Activated T-helper 1 cell treated with Interleukin-2 at 50 U/mL for 16 hours (primary cell): ENCODE measurements around the gene DOLPP1.

Source experiments
- DNase-seq: peaks from one replicate; pipeline ENCODE4 v3.0.0-alpha.2; 2020; ENCODE audit warnings: low read depth

Gene DOLPP1

GRCh38 chr9:129094387-129095169 is 13.7 kb downstream of the DOLPP1 start:
- DNase-seq: no peak

GRCh38 chr9:129095170-129095667 is 14.3 kb downstream of the DOLPP1 start:
- DNase-seq: no peak

GRCh38 chr9:129095908-129096307 is 15.0 kb downstream of the DOLPP1 start:
- no peak for DNase-seq

GRCh38 chr9:129097671-129098306 is 16.9 kb downstream of the DOLPP1 start:
- no peak for DNase-seq

- DNase-seq: no peak
These were observed 17.4 kb downstream of the DOLPP1 start for GRCh38 chr9:129098328-129098727.

GRCh38 chr9:129100383-129101169 is 19.7 kb downstream of the DOLPP1 start:
- no peak for DNase-seq

GRCh38 chr9:129101279-129101678 is 20.4 kb downstream of the DOLPP1 start:
- DNase-seq: no peak

- DNase-seq: no peak
These were observed 21.2 kb downstream of the DOLPP1 start for GRCh38 chr9:129102095-129102525.

GRCh38 chr9:129102791-129103594 is 22.1 kb downstream of the DOLPP1 start:
- DNase-seq: no peak

- DNase-seq: no peak
These were observed 22.7 kb downstream of the DOLPP1 start for GRCh38 chr9:129103595-129103965.

GRCh38 chr9:129104051-129104450 is 23.1 kb downstream of the DOLPP1 start:
- DNase-seq: no peak

GRCh38 chr9:129105857-129106694 is 25.2 kb downstream of the DOLPP1 start:
- DNase-seq: no peak

GRCh38 chr9:129107651-129108050 is 26.7 kb downstream of the DOLPP1 start:
- no peak for DNase-seq

- no peak for DNase-seq
These were observed 27.3 kb downstream of the DOLPP1 start for GRCh38 chr9:129108083-129108804.

- no peak for DNase-seq
These were observed 28.1 kb downstream of the DOLPP1 start for GRCh38 chr9:129108805-129109536.

GRCh38 chr9:129109537-129109903 is 28.6 kb downstream of the DOLPP1 start:
- no peak for DNase-seq

GRCh38 chr9:129109952-129110739 is 29.2 kb downstream of the DOLPP1 start:
- DNase-seq: no peak

GRCh38 chr9:129110740-129111527 is 30.0 kb downstream of the DOLPP1 start, which contains the start of the genes CRAT and PTPA:
Gene CRAT, minus strand, starts transcription at chr9:129110793. Its CDS starts 284 bp downstream, at chr9:129110509.
Gene PTPA, plus strand, starts transcription at chr9:129111415. Its CDS starts 186 bp downstream, at chr9:129111601.
- peak; percentile 92 for DNase-seq
